Parathyroid adenoma (tissue), 2 donors: ENCODE data around the gene MAP4K4.

ENCODE experiments used
- H2AFZ ChIP-seq: fragments of 300-600 bp; sonication (generic); one replicate; pipeline ENCODE4 v1.7.0; 2017; ENCODE audit warnings: antibody characterized with exemption, mild to moderate bottlenecking
- H3K27ac ChIP-seq: fragments of 300-600 bp; sonication (generic); one replicate; pipeline ENCODE4 v1.7.0; 2017
- H3K27me3 ChIP-seq: fragments of 300-600 bp; sonication (generic); one replicate; pipeline ENCODE4 v1.7.0; 2017; ENCODE audit warnings: low read length; ENCODE audit not compliant: control insufficient read depth, insufficient read depth
- H3K36me3 ChIP-seq: fragments of 300-600 bp; sonication (generic); one replicate; pipeline ENCODE4 v1.7.0; 2017; ENCODE audit warnings: low read length; ENCODE audit not compliant: control insufficient read depth, insufficient read depth
- H3K4me1 ChIP-seq: fragments of 300-600 bp; sonication (generic); one replicate; pipeline ENCODE4 v1.7.0; 2017; ENCODE audit warnings: control low read depth
- H3K4me2 ChIP-seq: fragments of 300-600 bp; sonication (generic); one replicate; pipeline ENCODE4 v1.7.0; 2017; ENCODE audit warnings: low read length
- H3K4me3 ChIP-seq: fragments of 300-600 bp; sonication (generic); one replicate; pipeline ENCODE4 v1.7.0; 2017; ENCODE audit warnings: low read depth, low read length
- H3K79me2 ChIP-seq: fragments of 300-600 bp; sonication (generic); one replicate; pipeline ENCODE4 v1.7.0; 2017; ENCODE audit warnings: control low read depth
- H3K9ac ChIP-seq: fragments of 300-600 bp; sonication (generic); one replicate; pipeline ENCODE4 v1.7.0; 2017; ENCODE audit warnings: mild to moderate bottlenecking
- H3K9me3 ChIP-seq: fragments of 300-600 bp; sonication (generic); one replicate; pipeline ENCODE4 v1.7.0; 2017; ENCODE audit warnings: low read length; ENCODE audit not compliant: control insufficient read depth
- CTCF ChIP-seq: fragments of 300-600 bp; sonication (generic); IDR thresholded peaks from one replicate; pipeline ENCODE4 v1.7.0; 2017; ENCODE audit warnings: antibody characterized with exemption, mild to moderate bottlenecking
- donor health status: primary hyperparathyroidism.

The MAP4K4 gene

GRCh38 chr2:101803945-101804696 lies 106.6 kb downstream of the MAP4K4 start:
- H3K4me3 ChIP-seq, result no peak overlapping the region
- no peaks in the 10 kb centered on the region for H3K9me3 ChIP-seq
- H3K27me3 ChIP-seq, result no peaks in the 10 kb centered on the region
- H3K27ac ChIP-seq, result no peak overlapping the region
- H3K79me2 ChIP-seq, result peaks cover 44% of the 10 kb centered on the region
- H3K9ac ChIP-seq, result no peak overlapping the region
- no peak overlapping the region for H3K4me2 ChIP-seq
- H3K4me1 ChIP-seq, result no peaks in the 10 kb centered on the region
- H2AFZ ChIP-seq, result no peak overlapping the region
- no peak for TF ChIP-seq CTCF
- H3K36me3 ChIP-seq, result no peaks in the 10 kb centered on the region

- Histone ChIP-seq H3K9ac (no peak overlapping the region), H3K27ac (no peak overlapping the region), H3K4me2 (no peak overlapping the region), H3K9me3 (no peaks in the 10 kb centered on the region), H3K27me3 (no peaks in the 10 kb centered on the region), H3K4me3 (no peak overlapping the region), H3K79me2 (peaks cover 37% of the 10 kb centered on the region), H2AFZ (no peak overlapping the region), H3K36me3 (no peaks in the 10 kb centered on the region), H3K4me1 (no peaks in the 10 kb centered on the region)
- no peak for TF ChIP-seq CTCF
Measured at GRCh38 chr2:101805152-101806088, 107.9 kb downstream of the MAP4K4 start.

GRCh38 chr2:101806123-101806522 lies 108.6 kb downstream of the MAP4K4 start:
- no peak overlapping the region for H3K4me2 ChIP-seq
- peaks cover 37% of the 10 kb centered on the region for H3K79me2 ChIP-seq
- H3K36me3 ChIP-seq, result no peaks in the 10 kb centered on the region
- H3K9ac ChIP-seq, result no peak overlapping the region
- H3K4me3 ChIP-seq, result no peak overlapping the region
- H3K4me1 ChIP-seq, result no peaks in the 10 kb centered on the region
- no peaks in the 10 kb centered on the region for H3K9me3 ChIP-seq
- H2AFZ ChIP-seq, result no peak overlapping the region
- no peak for TF ChIP-seq CTCF
- no peaks in the 10 kb centered on the region for H3K27me3 ChIP-seq
- H3K27ac ChIP-seq, result no peak overlapping the region

GRCh38 chr2:101806701-101807100 lies 109.2 kb downstream of the MAP4K4 start:
- no peaks in the 10 kb centered on the region for H3K9me3 ChIP-seq
- H3K9ac ChIP-seq, result no peak overlapping the region
- H3K36me3 ChIP-seq, result no peaks in the 10 kb centered on the region
- TF ChIP-seq CTCF, result no peak
- H3K27me3 ChIP-seq, result no peaks in the 10 kb centered on the region
- peaks cover 38% of the 10 kb centered on the region for H3K79me2 ChIP-seq
- no peak overlapping the region for H3K4me2 ChIP-seq
- no peaks in the 10 kb centered on the region for H3K4me1 ChIP-seq
- no peak overlapping the region for H2AFZ ChIP-seq
- no peak overlapping the region for H3K4me3 ChIP-seq
- H3K27ac ChIP-seq, result no peak overlapping the region
